K562 (cell line): ENCODE results near the gene H2AZ2. TPM values are rescaled to one million over a fixed set of nuclear protein-coding genes. Genes with fewer than 3 reads are reported as not detected.
A peak's percentile ranks its signal among the peaks of the same experiment; 100 is the strongest.

Source experiments
- BRD9 ChIP-seq: fragments of 450-650 bp; IDR thresholded peaks from 2 replicates; pipeline ENCODE4 v1.6.1; 2018; ENCODE audit warnings: low read depth; ENCODE audit not compliant: partially characterized antibody
- CEBPZ ChIP-seq: fragments of 150-350 bp; IDR thresholded peaks from 2 replicates; pipeline ENCODE4 v1.6.1; 2014; ENCODE audit warnings: low read depth, mild to moderate bottlenecking, low read length, borderline replicate concordance
- CTCF ChIP-seq, 3 experiments: IDR thresholded peaks in 2 of 3; conservative IDR thresholded peaks in 1 of 3; 2 replicates each; pipeline ENCODE4 v1.5.1; 2011 to 2012; ENCODE audit warnings: low read length in 3 of 3, mild to moderate bottlenecking in 3 of 3, control low read depth in 2 of 3, improper control_type of control experiment in 1 of 3, inconsistent platforms in 1 of 3, low read depth in 1 of 3, mixed read lengths in 1 of 3, moderate library complexity in 1 of 3; ENCODE audit not compliant: insufficient read depth in 2 of 3
- E2F3 ChIP-seq: fragments of 250-450 bp; sonication (Bioruptor Pico); IDR thresholded peaks from 2 replicates; pipeline ENCODE4 v1.4.0; 2020; ENCODE audit warnings: mild to moderate bottlenecking
- ELK1 ChIP-seq: sonication (generic); formaldehyde crosslinking; IDR thresholded peaks from 2 replicates; pipeline ENCODE4 v1.8.1; 2022; ENCODE audit warnings: missing genetic modification reagents
- FOXM1 ChIP-seq, 2 experiments: fragments of 450-650 bp in 1 of 2; sonication (generic) in 1 of 2; formaldehyde crosslinking in 1 of 2; IDR thresholded peaks; 2 replicates each; pipeline versions ENCODE4 v1.6.1 to v1.9.0; 2017 to 2022; ENCODE audit warnings: low read depth in 2 of 2, mild to moderate bottlenecking in 2 of 2, missing genetic modification reagents in 1 of 2, moderate library complexity in 1 of 2
- IFI16 ChIP-seq: fragments of 250-450 bp; sonication (Bioruptor Pico); IDR thresholded peaks from 2 replicates; pipeline ENCODE4 v2.1.2; 2022; ENCODE audit warnings: mild to moderate bottlenecking, inconsistent platforms
- IRF2 ChIP-seq: sonication (generic); formaldehyde crosslinking; IDR thresholded peaks from 2 replicates; pipeline ENCODE4 v1.8.1; 2022; ENCODE audit warnings: mild to moderate bottlenecking, missing genetic modification reagents
- MYBL2 ChIP-seq, 2 experiments: fragments of 450-650 bp in 1 of 2; sonication (generic) in 1 of 2; formaldehyde crosslinking in 1 of 2; IDR thresholded peaks; 2 replicates each; pipeline versions ENCODE4 v1.6.1 to v1.8.1; 2017 to 2022; ENCODE audit warnings: borderline replicate concordance in 1 of 2, inconsistent platforms in 1 of 2, low read depth in 1 of 2, mild to moderate bottlenecking in 1 of 2, missing genetic modification reagents in 1 of 2, moderate library complexity in 1 of 2
- MYNN ChIP-seq, 2 experiments: sonication (generic); formaldehyde crosslinking in 1 of 2; IDR thresholded peaks; 2 replicates each; pipeline versions ENCODE4 v1.5.0 to v1.6.1; 2016 to 2020; ENCODE audit warnings: antibody characterized with exemption in 1 of 2, missing genetic modification reagents in 1 of 2
- NR4A1 ChIP-seq, 2 experiments: fragments of 250-450 bp in 1 of 2; fragments of 450-650 bp in 1 of 2; sonication (Bioruptor Pico) in 1 of 2; IDR thresholded peaks; 2 replicates each; pipeline versions ENCODE4 v1.4.0 to v1.6.1; 2016 to 2020; ENCODE audit warnings: mild to moderate bottlenecking in 2 of 2, missing compliant biosample characterization in 1 of 2, missing genetic modification characterization in 1 of 2, moderate library complexity in 1 of 2
- NRF1 ChIP-seq, 2 experiments: fragments of 450-650 bp; IDR thresholded peaks in 1 of 2; conservative IDR thresholded peaks in 1 of 2; 2 replicates each; pipeline ENCODE4 v1.6.1; 2014; ENCODE audit warnings: mild to moderate bottlenecking in 2 of 2
- PRPF4 ChIP-seq: fragments of 200-400 bp; formaldehyde crosslinking; IDR thresholded peaks from one replicate; pipeline ENCODE4 v1.6.1; 2017; ENCODE audit warnings: low read length, low read depth, mild to moderate bottlenecking; ENCODE audit not compliant: insufficient read depth, poor library complexity, severe bottlenecking
- RFX7 ChIP-seq: fragments of 250-450 bp; sonication (Bioruptor Pico); IDR thresholded peaks from 2 replicates; pipeline ENCODE4 v1.5.1; 2021; ENCODE audit warnings: mild to moderate bottlenecking
- STAT5A ChIP-seq: IDR thresholded peaks from 2 replicates; pipeline ENCODE4 v1.6.1; 2012; ENCODE audit warnings: low read length, inconsistent platforms, borderline replicate concordance
- USF2 ChIP-seq: sonication (generic); formaldehyde crosslinking; IDR thresholded peaks from 2 replicates; pipeline ENCODE4 v1.5.0; 2020; ENCODE audit warnings: missing genetic modification reagents
- ZNF239 ChIP-seq: fragments of 250-450 bp; sonication (Bioruptor Pico); IDR thresholded peaks from 2 replicates; pipeline ENCODE4 v1.4.0; 2020; ENCODE audit warnings: mild to moderate bottlenecking
- ZNF444 ChIP-seq: fragments of 250-450 bp; sonication (Bioruptor Pico); IDR thresholded peaks from 2 replicates; pipeline ENCODE4 v1.4.0; 2020; ENCODE audit warnings: mild to moderate bottlenecking, moderate library complexity
- polyA plus RNA-seq, 8 experiments: library from polyadenylated mRNA; depleted of rRNA in 4 of 8; stranded (reverse) in 5 of 8; unstranded in 3 of 8; fragments of >200 nt; fragmentation: Nextera tagmentation in 2 of 8; fragmentation: Illumina TruSeq in 1 of 8; extraction: Ambion mirVana in 2 of 8; extraction: Trizol in 1 of 8; gene quantifications; 2 replicates each; pipeline versions ENCODE4 v1.2.1 to v1.2.3, GENCODE V29; 2011 to 2014; ENCODE audit warnings: inconsistent platforms in 1 of 8, missing spikeins in 1 of 8
- total RNA-seq, 7 experiments: library from RNA; depleted of rRNA in 6 of 7; stranded (reverse); fragments of >200 nt in 6 of 7; fragmentation: Illumina TruSeq in 2 of 7; extraction: Trizol in 2 of 7; gene quantifications; 2 replicates each; pipeline versions ENCODE4 v1.2.1 to v1.2.3, GENCODE V29; 2011 to 2021; ENCODE audit warnings: low replicate concordance in 1 of 7

Gene H2AZ2
- total and polyA plus RNA-seq, 9 of the 15 experiments (the other 6 are each of a cell fraction or from before 2014, with no cell fraction given) = 105 to 382 (median 286) TPM

DNA sequence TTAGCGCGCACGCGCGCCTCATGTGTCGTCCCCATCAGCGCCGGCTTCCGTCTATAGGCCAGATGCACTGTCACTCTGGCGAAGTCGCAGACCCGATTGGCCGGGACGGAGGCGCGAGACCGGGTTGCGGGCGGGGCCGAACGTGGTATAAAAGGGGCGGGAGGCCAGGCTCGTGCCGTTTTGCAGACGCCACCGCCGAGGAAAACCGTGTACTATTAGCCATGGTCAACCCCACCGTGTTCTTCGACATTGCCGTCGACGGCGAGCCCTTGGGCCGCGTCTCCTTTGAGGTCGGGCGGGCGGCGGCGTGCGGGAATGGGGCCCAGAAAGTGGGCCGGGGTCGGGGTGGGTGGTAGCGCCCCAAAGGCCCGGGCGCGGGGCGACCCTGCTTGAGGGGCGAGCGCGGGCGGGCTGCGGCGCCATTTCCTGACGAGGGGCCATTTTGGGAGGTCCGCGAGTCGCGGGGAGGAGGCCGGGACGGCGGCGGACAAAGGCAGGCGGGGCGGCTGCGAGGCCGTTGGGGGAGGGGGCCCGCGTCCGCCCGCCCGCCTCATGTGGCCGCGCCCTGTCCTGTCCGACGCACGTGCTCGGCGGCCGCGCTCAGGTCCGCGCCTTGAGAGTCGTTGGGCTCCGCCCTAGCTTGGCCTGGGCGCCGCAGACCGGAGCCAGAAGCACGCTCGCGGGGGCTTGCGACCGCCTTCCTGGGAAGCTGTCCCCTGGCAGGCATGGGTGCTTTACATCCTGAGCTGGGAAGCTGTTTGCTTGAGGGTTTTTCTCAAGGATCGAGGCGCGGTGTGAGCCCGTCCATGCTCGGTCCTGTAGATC lies 51.2 kb downstream of the H2AZ2 start, which contains the start of gene PPIA (continued):
- no peak; the same call in 1 of the 2 replicates for TF ChIP-seq STAT5A
- TF ChIP-seq USF2 (CRISPR knock-in tag) = peak; percentile 20; the same call in 1 of the 2 replicates
- no peak for TF ChIP-seq ZNF444 (CRISPR knock-in tag)
- TF ChIP-seq CEBPZ = no peak
- TF ChIP-seq NR4A1 (CRISPR knock-in tag; IDR thresholded peaks at IDR 0.05) = no peak
- TF ChIP-seq NR4A1 (tag; IDR thresholded peaks at IDR 0.05) = peak; percentile 86
- TF ChIP-seq IFI16 (CRISPR knock-in tag) = no peak
- peak; percentile 97 for TF ChIP-seq PRPF4
- no peak; the same call in 1 of the 2 replicates for TF ChIP-seq MYBL2 (IDR thresholded peaks at IDR 0.05; ENCODE audit: low read depth)
- TF ChIP-seq MYBL2 (CRISPR knock-in tag; IDR thresholded peaks at IDR 0.05; ENCODE audit: borderline replicate concordance) = no peak
- peak; percentile 77; the same call in 1 of the 2 replicates for TF ChIP-seq E2F3 (CRISPR knock-in tag)
- TF ChIP-seq RFX7 (CRISPR knock-in tag) = 0 out of 2 replicates have a peak, but pooled peaks have one; percentile 13
- no peak for TF ChIP-seq IRF2
- no peak for TF ChIP-seq FOXM1 (IDR thresholded peaks at IDR 0.05; ENCODE audit: low read depth)
- TF ChIP-seq FOXM1 (CRISPR knock-in tag; IDR thresholded peaks at IDR 0.05; ENCODE audit: low read depth) = no peak; the same call in 1 of the 2 replicates
- no peak for TF ChIP-seq ZNF239 (CRISPR knock-in tag)
- TF ChIP-seq ELK1 (CRISPR knock-in tag) = no peak
- peak; percentile 92 to 93 for TF ChIP-seq NRF1 (conservative IDR thresholded peaks at IDR 0.05 in 1 of 2, IDR thresholded peaks at IDR 0.05 in 1 of 2)
- TF ChIP-seq BRD9 = no peak
- TF ChIP-seq CTCF (IDR thresholded peaks at IDR 0.05 in 2 of 3, conservative IDR thresholded peaks at IDR 0.05 in 1 of 3; ENCODE audit: insufficient read depth in 2 of 3, low read depth in 1 of 3, low read length in 3 of 3) = no peak
- TF ChIP-seq MYNN (IDR thresholded peaks at IDR 0.05) = 0 out of 2 replicates have a peak, but pooled peaks have one; percentile 18
- no peak for TF ChIP-seq MYNN (CRISPR knock-in tag; IDR thresholded peaks at IDR 0.05)
